ENCODE data around the gene CCDC81.

DNA sequence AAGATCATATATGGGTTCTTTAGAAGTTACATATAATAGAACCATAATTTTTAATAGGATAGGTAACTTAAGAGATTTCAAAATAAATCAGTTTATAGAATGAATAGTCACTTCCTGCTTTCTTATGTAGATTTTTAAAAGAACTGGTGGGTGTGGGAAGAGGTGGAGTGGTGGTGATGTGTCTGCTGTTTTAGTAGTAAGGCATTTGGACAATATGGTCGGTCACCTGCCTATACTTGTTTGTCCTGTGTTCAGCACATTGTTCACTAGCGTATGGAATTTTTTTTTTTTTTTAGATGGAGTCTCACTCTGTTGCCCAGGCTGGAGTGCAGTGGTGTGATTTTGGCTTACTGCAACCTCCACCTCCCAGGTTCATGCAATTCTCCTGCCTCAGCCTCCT is 39.3 kb downstream of the CCDC81 start:
- TF ChIP-seq POLR2A (IDR thresholded peaks at IDR 0.05; ENCODE audit: low read depth) (no peak), EP300 (IDR thresholded peaks at IDR 0.05) (no peak), CTCF (IDR thresholded peaks at IDR 0.05) (no peak), POLR2AphosphoS5 (IDR thresholded peaks at IDR 0.05) (no peak)

Data from esophagus muscularis mucosa (tissue), 4 donors.